ENCODE data around the gene SH2D2A. TPM values are rescaled to one million over a fixed set of nuclear protein-coding genes. Genes with fewer than 3 reads are reported as not detected.

Gene SH2D2A
- total and polyA plus RNA-seq, 9 of the 15 experiments (the other 6 are each of a cell fraction or from before 2014, with no cell fraction given) = 0.89 to 33.6 (median 6.9) TPM

- TF ChIP-seq CBX5 (IDR thresholded peaks at IDR 0.05; ENCODE audit: borderline replicate concordance, low read depth) (peak; percentile 16; the same call in 1 of the 2 replicates), ZNF717 (CRISPR knock-in tag; IDR thresholded peaks at IDR 0.05) (no peak), SP2 (IDR thresholded peaks at IDR 0.05; ENCODE audit: extremely low read depth, low read depth, low read length, poor library complexity, severe bottlenecking) (no peak), HNRNPK (IDR thresholded peaks at IDR 0.05; ENCODE audit: low read depth, low read length, poor library complexity, severe bottlenecking) (no peak), AFF1 (IDR thresholded peaks at IDR 0.05; ENCODE audit: low read depth in 1 of 2, partially characterized antibody in 2 of 2) (no peak), PHF21A (IDR thresholded peaks at IDR 0.05; ENCODE audit: borderline replicate concordance, low read depth) (no peak), CLOCK (CRISPR knock-in tag; IDR thresholded peaks at IDR 0.05; ENCODE audit: borderline replicate concordance) (no peak), CHCHD3 (CRISPR knock-in tag; IDR thresholded peaks at IDR 0.05) (no peak), CREB5 (CRISPR knock-in tag; IDR thresholded peaks at IDR 0.05) (no peak), POU5F1 (IDR thresholded peaks at IDR 0.05; ENCODE audit: borderline replicate concordance, low read depth, low read length, partially characterized antibody) (no peak), NFRKB (IDR thresholded peaks at IDR 0.05; ENCODE audit: low read depth) (no peak), ZNF274 (IDR thresholded peaks at IDR 0.05; ENCODE audit: borderline replicate concordance, low read depth, low read length) (no peak), ZNF696 (CRISPR knock-in tag; conservative IDR thresholded peaks at IDR 0.05) (no peak), BRCA1 (IDR thresholded peaks at IDR 0.05) (no peak), BRCA1 (CRISPR knock-in tag; IDR thresholded peaks at IDR 0.05) (no peak), PML (IDR thresholded peaks at IDR 0.05; ENCODE audit: low read length) (no peak), ZNF778 (CRISPR knock-in tag; IDR thresholded peaks at IDR 0.05) (no peak), NR1H2 (CRISPR knock-in tag; IDR thresholded peaks at IDR 0.05) (no peak), ZNF586 (CRISPR knock-in tag; conservative IDR thresholded peaks at IDR 0.05) (no peak), CBX1 (IDR thresholded peaks at IDR 0.05; ENCODE audit: low read depth) (no peak)
Measured at GRCh38 chr1:156838972-156839371, 22.3 kb upstream of the SH2D2A start (continued).

Measured in K562 (cell line).